ENCODE measurements around the gene ACAA1. TPM values are rescaled to one million over a fixed set of nuclear protein-coding genes. Genes with fewer than 3 reads are reported as not detected.
A peak's percentile ranks its signal among the peaks of the same experiment; 100 is the strongest.
"Not testable (repeated sequence)": the region's sequence is repeated elsewhere in the genome, so short reads cannot be mapped to it uniquely, and the experiment has no call there.

ACAA1 gene
- total RNA-seq, 2 experiments from 2014 or later, result 91.3 to 91.7 TPM

- Mint-ChIP-seq H3K36me3 (peaks cover 45% of the 10 kb centered on the region), H3K27me3 (no peaks in the 10 kb centered on the region), H3K4me1 (peaks cover 60% of the 10 kb centered on the region), H3K4me3 (peak within 1 kb of the TSS; percentile 84), H3K9me3 (ENCODE audit: low read depth) (no peaks in the 10 kb centered on the region), H3K27ac (peak within 1 kb of the TSS; percentile 96)
- CTCF ChIA-PET, result interaction anchor here (0.9 to 2.2 kb wide), 4 partner anchors 8 to 142 kb away, joined by 3 to 10 read pairs (median 4); partner anchors contain the start of gene OXSR1
- ATAC-seq (peak; percentile 65), DNase-seq (peak; percentile 93)
These were observed 1.6 kb upstream of the ACAA1 start, which contains the start of gene MYD88 for GRCh38 chr3:38138349-38139190. Gene MYD88 (plus strand): TSS chr3:38138661. CDS start chr3:38138701, 40 bp downstream.

GRCh38 chr3:38137615-38138348, 855 bp upstream of the ACAA1 start:
- Mint-ChIP-seq H3K36me3 (peaks cover 51% of the 10 kb centered on the region), H3K27me3 (no peaks in the 10 kb centered on the region), H3K27ac (peak overlapping the region; percentile 96), H3K9me3 (ENCODE audit: low read depth) (no peaks in the 10 kb centered on the region), H3K4me3 (peak overlapping the region; percentile 84), H3K4me1 (peaks cover 63% of the 10 kb centered on the region)
- ATAC-seq (peak; percentile 2), DNase-seq (peak; percentile 60)
- CTCF ChIA-PET, result interaction anchor here (0.7 to 2.3 kb wide), 7 partner anchors 22 to 384 kb away, joined by 3 to 16 read pairs (median 7); partner anchors contain the start of genes OXSR1 and XYLB

GRCh38 chr3:38136393-38136776, 542 bp downstream of the ACAA1 start:
- ATAC-seq (no peak), DNase-seq (peak; percentile 50)
- Mint-ChIP-seq H3K9me3 (ENCODE audit: low read depth) (no peaks in the 10 kb centered on the region), H3K4me1 (peaks cover 59% of the 10 kb centered on the region), H3K27ac (peak overlapping the region; percentile 96), H3K4me3 (peak overlapping the region; percentile 84), H3K36me3 (peaks cover 48% of the 10 kb centered on the region), H3K27me3 (no peaks in the 10 kb centered on the region)
- CTCF ChIA-PET, result interaction anchor here (1.1 to 2.3 kb wide), 8 partner anchors 17 to 210 kb away, joined by 3 to 16 read pairs (median 6); partner anchors contain the start of genes DLEC1, OXSR1 and XYLB

GRCh38 chr3:38135621-38136277, 1.2 kb downstream of the ACAA1 start:
- peak; percentile 73 for DNase-seq
- H3K9me3 Mint-ChIP-seq (ENCODE audit: low read depth); ATAC-seq; H3K27me3 Mint-ChIP-seq: not testable (repeated sequence)
- Mint-ChIP-seq H3K4me1 (peaks cover 53% of the 10 kb centered on the region), H3K4me3 (peak overlapping the region; percentile 84), H3K27ac (peak overlapping the region; percentile 96), H3K36me3 (peaks cover 46% of the 10 kb centered on the region)
- CTCF ChIA-PET, result interaction anchor here (1.1 to 2.3 kb wide), 6 partner anchors 16 to 211 kb away, joined by 3 to 12 read pairs (median 6); partner anchors contain the start of genes DLEC1 and XYLB

GRCh38 chr3:38134517-38135143, 2.3 kb downstream of the ACAA1 start:
- H3K9me3 Mint-ChIP-seq (ENCODE audit: low read depth); ATAC-seq; CTCF ChIA-PET; H3K27me3 Mint-ChIP-seq; DNase-seq: not testable (repeated sequence)
- Mint-ChIP-seq H3K4me1 (peaks cover 42% of the 10 kb centered on the region), H3K27ac (peak overlapping the region; percentile 33), H3K4me3 (peak overlapping the region; percentile 84), H3K36me3 (peaks cover 41% of the 10 kb centered on the region)

- H3K27me3 Mint-ChIP-seq, result no peaks in the 10 kb centered on the region
- DNase-seq, result no peak
- H3K27ac Mint-ChIP-seq, result peak overlapping the region; percentile 33
- no peak overlapping the region for H3K4me3 Mint-ChIP-seq
- no peaks in the 10 kb centered on the region for H3K9me3 Mint-ChIP-seq (ENCODE audit: low read depth)
- H3K36me3 Mint-ChIP-seq, result peaks cover 47% of the 10 kb centered on the region
- H3K4me1 Mint-ChIP-seq, result peaks cover 40% of the 10 kb centered on the region
- ATAC-seq, result no peak
- CTCF ChIA-PET, result interaction anchor here (1.2 kb wide), 1 partner anchor 165 kb away, joined by 3 read pairs; no protein-coding TSS in a partner anchor
These were observed 3.1 kb downstream of the ACAA1 start for GRCh38 chr3:38133557-38134405.

- ATAC-seq, result no peak
- no peak for DNase-seq
- H3K36me3 Mint-ChIP-seq, result peaks cover 49% of the 10 kb centered on the region
- H3K27ac Mint-ChIP-seq, result no peak overlapping the region
- H3K4me3 Mint-ChIP-seq, result no peak overlapping the region
- no peaks in the 10 kb centered on the region for H3K27me3 Mint-ChIP-seq
- H3K4me1 Mint-ChIP-seq, result peaks cover 38% of the 10 kb centered on the region
- H3K9me3 Mint-ChIP-seq (ENCODE audit: low read depth), result no peaks in the 10 kb centered on the region
- CTCF ChIA-PET, result interaction anchor here (1.2 kb wide), 1 partner anchor 165 kb away, joined by 3 read pairs; no protein-coding TSS in a partner anchor
These were observed 3.7 kb downstream of the ACAA1 start for GRCh38 chr3:38133209-38133556.

GRCh38 chr3:38131621-38132369, 5.1 kb downstream of the ACAA1 start:
- H3K27me3 Mint-ChIP-seq, result no peaks in the 10 kb centered on the region
- H3K9me3 Mint-ChIP-seq (ENCODE audit: low read depth), result no peaks in the 10 kb centered on the region
- H3K4me3 Mint-ChIP-seq, result no peak overlapping the region
- peaks cover 31% of the 10 kb centered on the region for H3K4me1 Mint-ChIP-seq
- H3K36me3 Mint-ChIP-seq, result peaks cover 55% of the 10 kb centered on the region
- CTCF ChIA-PET, result interaction anchor here (1.8 kb wide), 1 partner anchor 135 kb away, joined by 4 read pairs; no protein-coding TSS in a partner anchor
- H3K27ac Mint-ChIP-seq, result peak overlapping the region; percentile 40
- DNase-seq, result no peak
- ATAC-seq, result no peak

GRCh38 chr3:38130631-38131065, 6.3 kb downstream of the ACAA1 start:
- Mint-ChIP-seq H3K4me1 (peaks cover 25% of the 10 kb centered on the region), H3K36me3 (peaks cover 51% of the 10 kb centered on the region)

GRCh38 chr3:38129058-38129457, 7.9 kb downstream of the ACAA1 start:
- Mint-ChIP-seq H3K9me3 (ENCODE audit: low read depth) (no peaks in the 10 kb centered on the region), H3K4me1 (peaks cover 11% of the 10 kb centered on the region), H3K27ac (no peak overlapping the region), H3K4me3 (no peak overlapping the region), H3K36me3 (peaks cover 48% of the 10 kb centered on the region), H3K27me3 (no peaks in the 10 kb centered on the region)
- CTCF ChIA-PET, result interaction anchor here (1.3 kb wide), 1 partner anchor 10 kb away, joined by 3 read pairs; no protein-coding TSS in a partner anchor
- ATAC-seq (no peak), DNase-seq (peak; percentile 21)

More at GRCh38 chr3:38130631-38131065, 6.3 kb downstream of the ACAA1 start:
- ATAC-seq (no peak), DNase-seq (peak; percentile 18)
- CTCF ChIA-PET, result interaction anchor here (1.0 to 1.8 kb wide), 2 partner anchors 8 to 134 kb away, joined by 3 to 4 read pairs; no protein-coding TSS in a partner anchor
- H3K4me3 Mint-ChIP-seq, result no peak overlapping the region
- H3K9me3 Mint-ChIP-seq (ENCODE audit: low read depth), result no peaks in the 10 kb centered on the region
- H3K27ac Mint-ChIP-seq, result no peak overlapping the region
- no peaks in the 10 kb centered on the region for H3K27me3 Mint-ChIP-seq

- CTCF ChIA-PET, result interaction anchor here (1.3 kb wide), 1 partner anchor 9 kb away, joined by 3 read pairs; no protein-coding TSS in a partner anchor
- Mint-ChIP-seq H3K4me3 (no peak overlapping the region), H3K36me3 (peaks cover 43% of the 10 kb centered on the region)
These were observed 8.6 kb downstream of the ACAA1 start for GRCh38 chr3:38128303-38128655.

More at GRCh38 chr3:38128303-38128655, 8.6 kb downstream of the ACAA1 start:
- Mint-ChIP-seq H3K4me1 (peaks cover 4% of the 10 kb centered on the region), H3K9me3 (ENCODE audit: low read depth) (no peaks in the 10 kb centered on the region), H3K27me3 (no peaks in the 10 kb centered on the region), H3K27ac (no peak overlapping the region)
- ATAC-seq (no peak), DNase-seq (peak; percentile 23)
